GM19452 (cell line): ENCODE data around the gene HDAC4.
"Not testable (repeated sequence)": the region's sequence is repeated elsewhere in the genome, so short reads cannot be mapped to it uniquely, and the experiment has no call there.

ENCODE experiments used
- ATAC-seq: cut with Tn5 transposase; IDR thresholded peaks from one replicate; pipeline ENCODE4 v1.9.1; 2021; ENCODE audit not compliant: unreplicated experiment

Gene HDAC4

GRCh38 chr2:239400596-239401066 is at the start of gene HDAC4:
HDAC4 (minus strand) TSS chr2:239401020; CDS start chr2:239352699, 48,321 bp downstream.
- ATAC-seq = peak; percentile 4

GRCh38 chr2:239449468-239449867 is 48.6 kb upstream of the HDAC4 start:
- not testable (repeated sequence) for ATAC-seq

- no peak for ATAC-seq
Observed at GRCh38 chr2:239445771-239446524, 45.1 kb upstream of the HDAC4 start.

- no peak for ATAC-seq
Observed at GRCh38 chr2:239444626-239445577, 44.1 kb upstream of the HDAC4 start.

GRCh38 chr2:239443666-239444567 is 43.1 kb upstream of the HDAC4 start:
- no peak for ATAC-seq

GRCh38 chr2:239443102-239443620 is 42.3 kb upstream of the HDAC4 start:
- no peak for ATAC-seq

GRCh38 chr2:239442192-239442591 is 41.4 kb upstream of the HDAC4 start:
- ATAC-seq = no peak

GRCh38 chr2:239441261-239442078 is 40.6 kb upstream of the HDAC4 start:
- ATAC-seq = no peak

GRCh38 chr2:239440511-239440959 is 39.7 kb upstream of the HDAC4 start:
- ATAC-seq = no peak

GRCh38 chr2:239439754-239440315 is 39.0 kb upstream of the HDAC4 start:
- ATAC-seq = no peak

GRCh38 chr2:239438995-239439753 is 38.4 kb upstream of the HDAC4 start:
- ATAC-seq = no peak

- no peak for ATAC-seq
Observed at GRCh38 chr2:239438368-239438767, 37.5 kb upstream of the HDAC4 start.

- ATAC-seq = no peak
Observed at GRCh38 chr2:239436669-239437335, 36.0 kb upstream of the HDAC4 start.

- no peak for ATAC-seq
Observed at GRCh38 chr2:239436076-239436475, 35.3 kb upstream of the HDAC4 start.

- no peak for ATAC-seq
Observed at GRCh38 chr2:239433777-239434403, 33.1 kb upstream of the HDAC4 start.

GRCh38 chr2:239432174-239432573 is 31.4 kb upstream of the HDAC4 start:
- no peak for ATAC-seq

- no peak for ATAC-seq
Observed at GRCh38 chr2:239431536-239431935, 30.7 kb upstream of the HDAC4 start.
